ENCODE results near the gene SLC16A3.
"Not testable (repeated sequence)": the region's sequence is repeated elsewhere in the genome, so short reads cannot be mapped to it uniquely, and the experiment has no call there.

The SLC16A3 gene

GRCh38 chr17:82247182-82247823 lies 18.5 kb downstream of the SLC16A3 start:
- DNase-seq (ENCODE audit: low spot score): no peak

GRCh38 chr17:82247856-82248671 lies 19.2 kb downstream of the SLC16A3 start:
- DNase-seq (ENCODE audit: low spot score): no peak

- no peak for DNase-seq (ENCODE audit: low spot score)
These were observed 20.2 kb downstream of the SLC16A3 start for GRCh38 chr17:82248815-82249674.

GRCh38 chr17:82249896-82250581 lies 21.2 kb downstream of the SLC16A3 start:
- DNase-seq (ENCODE audit: low spot score): no peak

GRCh38 chr17:82250868-82251500 lies 22.1 kb downstream of the SLC16A3 start:
- DNase-seq (ENCODE audit: low spot score): no peak

GRCh38 chr17:82252511-82253178 lies 23.8 kb downstream of the SLC16A3 start:
- DNase-seq (ENCODE audit: low spot score): no peak

- no peak for DNase-seq (ENCODE audit: low spot score)
These were observed 24.3 kb downstream of the SLC16A3 start for GRCh38 chr17:82253179-82253544.

- not testable (repeated sequence) for DNase-seq (ENCODE audit: low spot score)
These were observed 25.3 kb downstream of the SLC16A3 start for GRCh38 chr17:82254096-82254495.

GRCh38 chr17:82254746-82255145 lies 25.9 kb downstream of the SLC16A3 start:
- DNase-seq (ENCODE audit: low spot score): not testable (repeated sequence)

- DNase-seq (ENCODE audit: low spot score): no peak
These were observed 26.6 kb downstream of the SLC16A3 start for GRCh38 chr17:82255402-82255972.

- no peak for DNase-seq (ENCODE audit: low spot score)
These were observed 27.5 kb downstream of the SLC16A3 start for GRCh38 chr17:82256242-82256885.

GRCh38 chr17:82257473-82257872 lies 28.6 kb downstream of the SLC16A3 start:
- peak; percentile 76 for DNase-seq (ENCODE audit: low spot score)

GRCh38 chr17:82258555-82258954 lies 29.7 kb downstream of the SLC16A3 start:
- no peak for DNase-seq (ENCODE audit: low spot score)

GRCh38 chr17:82259972-82260961 lies 31.4 kb downstream of the SLC16A3 start:
- DNase-seq (ENCODE audit: low spot score): not testable (repeated sequence)

GRCh38 chr17:82262344-82262743 lies 33.5 kb downstream of the SLC16A3 start:
- DNase-seq (ENCODE audit: low spot score): no peak

- DNase-seq (ENCODE audit: low spot score): no peak
These were observed 34.8 kb downstream of the SLC16A3 start for GRCh38 chr17:82263641-82264040.

GRCh38 chr17:82266142-82266541 lies 37.3 kb downstream of the SLC16A3 start:
- DNase-seq (ENCODE audit: low spot score): no peak

- DNase-seq (ENCODE audit: low spot score): peak; percentile 91
These were observed 38.9 kb downstream of the SLC16A3 start for GRCh38 chr17:82267575-82268379.
